Stimulated activated CD8-positive, alpha-beta memory T cell treated with anti-CD3 and anti-CD28 coated beads, Interleukin-15, amount 100 ng/mL, for 1 hour (primary cell): Measurements from ENCODE around the gene S100A13.
"Not testable (repeated sequence)": the region's sequence is repeated elsewhere in the genome, so short reads cannot be mapped to it uniquely, and the experiment has no call there.

ENCODE experiments used
- DNase-seq: peaks from one replicate; pipeline ENCODE4 v3.0.0-alpha.2; 2020; ENCODE audit warnings: low read depth

The S100A13 gene

DNA sequence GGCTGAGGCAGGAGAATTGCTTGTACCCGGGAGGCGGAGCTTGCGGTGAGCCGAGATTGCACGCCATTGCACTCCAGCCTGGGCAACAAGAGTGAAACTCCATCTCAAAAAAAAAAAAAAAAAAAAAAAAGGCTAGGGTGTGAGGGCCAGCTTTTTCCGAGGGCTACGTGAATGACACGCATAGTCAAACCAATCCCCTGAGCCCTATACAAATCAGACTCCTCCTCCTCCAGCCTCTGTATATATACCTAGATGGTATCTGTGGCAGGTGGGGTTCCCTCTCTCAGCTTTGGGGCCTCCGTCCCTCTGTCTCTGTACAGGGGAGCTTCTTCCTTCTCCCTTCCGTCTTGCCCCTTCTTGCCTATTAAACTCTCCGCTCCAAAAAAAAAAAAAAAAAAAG is 21.1 kb downstream of the S100A13 start:
- DNase-seq, result no peak

DNA sequence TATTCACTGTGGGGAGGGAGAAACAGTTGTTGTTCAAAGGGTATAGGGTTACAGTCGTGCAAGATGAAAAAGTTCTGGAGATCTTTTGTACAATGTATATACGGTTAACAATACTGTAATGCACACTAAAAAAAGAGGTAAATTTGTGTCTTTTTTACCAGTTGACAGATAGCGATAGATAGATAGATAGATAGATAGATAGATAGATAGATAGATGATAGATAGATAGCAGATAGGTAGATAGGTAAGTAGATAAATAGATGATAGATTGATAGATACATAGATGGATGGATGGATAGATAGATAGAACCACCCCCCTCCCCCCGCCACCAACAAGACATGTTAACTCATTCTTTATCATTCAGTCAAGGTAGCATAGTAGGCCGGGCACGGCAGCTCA is 24.6 kb downstream of the S100A13 start:
- no peak for DNase-seq

- no peak for DNase-seq
Measured at GRCh38 chr1:153599847-153600246, 27.5 kb downstream of the S100A13 start.

DNA sequence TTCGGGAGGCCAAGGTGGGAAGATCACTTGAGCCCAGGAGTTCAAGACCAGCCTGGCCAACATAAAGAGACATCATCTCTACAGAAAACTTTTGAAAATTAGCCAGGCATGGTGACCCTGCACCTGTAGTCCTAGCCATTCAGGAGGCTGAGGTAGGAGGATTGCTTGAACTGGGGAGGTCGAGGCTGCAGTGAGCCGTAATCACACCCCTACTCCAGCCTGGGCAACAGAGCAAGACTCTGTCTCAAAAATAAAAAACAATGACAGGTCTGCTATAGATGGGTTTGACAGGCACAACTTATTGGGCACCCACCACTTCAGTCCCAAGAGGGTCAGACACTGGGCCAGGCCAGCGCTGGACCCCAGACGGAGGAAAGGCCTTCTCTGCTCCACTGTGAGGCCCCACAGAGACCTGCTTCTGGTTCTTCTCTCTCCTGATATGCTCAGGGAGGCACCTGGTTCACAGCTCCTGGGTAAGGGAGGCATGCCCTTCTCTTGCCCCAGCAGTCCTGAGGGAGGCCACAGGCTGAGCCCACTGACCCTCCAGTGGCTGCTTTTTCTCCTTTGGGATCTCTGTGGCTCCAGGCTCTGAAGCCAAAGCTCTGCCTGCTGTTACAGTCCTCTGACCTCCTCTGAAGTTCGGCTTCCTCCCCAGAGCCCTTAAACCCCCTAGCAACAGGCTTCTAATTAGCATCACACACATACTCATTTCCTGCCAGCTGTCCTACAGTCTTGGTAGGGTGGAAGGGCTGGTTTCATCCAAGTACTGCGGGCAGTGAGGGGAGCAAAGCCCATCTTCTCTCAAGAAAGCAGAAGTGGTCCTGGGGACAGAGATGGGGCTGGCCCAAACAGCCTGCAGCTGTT is 28.8 kb downstream of the S100A13 start:
- no peak for DNase-seq

DNA sequence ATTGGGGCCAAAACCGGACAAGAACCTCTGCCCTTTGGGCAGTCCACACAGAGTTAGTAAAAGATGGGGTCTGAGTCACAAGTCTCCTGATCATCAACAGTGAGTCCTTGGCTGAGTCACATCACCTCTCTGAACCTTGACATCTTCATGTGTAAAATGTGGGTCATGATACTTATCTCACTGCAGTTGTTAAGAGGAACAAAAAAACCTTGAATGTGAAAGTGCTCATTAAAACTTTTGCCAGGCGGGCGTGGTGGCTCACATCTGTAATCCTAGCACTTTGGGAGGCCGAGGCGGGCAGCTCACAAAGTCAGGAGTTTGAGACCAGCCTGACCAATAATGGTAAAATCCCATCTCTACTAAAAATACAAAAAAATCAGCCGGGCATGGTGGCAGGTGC is 30.1 kb downstream of the S100A13 start:
- no peak for DNase-seq

DNA sequence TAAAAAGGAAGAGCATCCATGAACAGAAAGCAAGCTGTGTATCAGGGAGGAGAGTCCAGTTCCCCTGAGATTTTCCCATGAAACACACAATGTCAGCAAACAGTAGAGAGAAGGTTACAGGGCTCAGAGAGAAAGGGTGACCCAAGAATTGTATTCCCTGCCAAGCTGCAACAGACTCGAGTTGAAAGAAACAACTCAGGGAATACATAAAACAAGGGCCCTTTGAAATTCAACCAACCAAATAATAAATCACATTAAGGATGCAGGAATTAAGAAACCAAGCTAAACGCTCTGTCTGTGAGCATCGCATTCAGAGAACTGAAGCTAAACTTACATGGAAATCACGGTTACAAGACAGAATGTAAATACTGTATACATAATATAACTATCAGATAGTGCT is 34.6 kb downstream of the S100A13 start:
- no peak for DNase-seq

GRCh38 chr1:153588482-153588881 is 38.8 kb downstream of the S100A13 start:
- DNase-seq, result no peak

DNA sequence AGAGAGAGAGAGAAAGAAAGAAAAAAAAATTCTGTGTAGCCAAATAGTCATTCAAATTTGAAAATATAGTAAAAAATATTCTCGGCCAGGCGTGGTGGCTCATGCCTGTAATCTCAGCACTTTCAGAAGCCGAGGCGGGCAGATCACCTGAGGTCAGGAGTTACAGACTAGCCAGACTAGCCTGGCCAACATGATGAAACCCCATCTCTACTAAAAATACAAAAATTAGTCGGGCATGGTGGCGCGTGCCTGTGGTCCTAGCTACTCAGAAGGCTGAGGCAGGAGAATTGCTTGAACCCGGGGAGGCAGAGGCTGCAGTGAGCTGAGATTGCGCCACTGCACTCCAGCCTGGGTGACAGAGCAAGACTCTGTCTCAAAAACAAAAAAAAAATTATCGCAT is 39.3 kb downstream of the S100A13 start:
- DNase-seq, result not testable (repeated sequence)

- DNase-seq, result no peak
Measured at GRCh38 chr1:153587314-153587713, 40.0 kb downstream of the S100A13 start.

DNA sequence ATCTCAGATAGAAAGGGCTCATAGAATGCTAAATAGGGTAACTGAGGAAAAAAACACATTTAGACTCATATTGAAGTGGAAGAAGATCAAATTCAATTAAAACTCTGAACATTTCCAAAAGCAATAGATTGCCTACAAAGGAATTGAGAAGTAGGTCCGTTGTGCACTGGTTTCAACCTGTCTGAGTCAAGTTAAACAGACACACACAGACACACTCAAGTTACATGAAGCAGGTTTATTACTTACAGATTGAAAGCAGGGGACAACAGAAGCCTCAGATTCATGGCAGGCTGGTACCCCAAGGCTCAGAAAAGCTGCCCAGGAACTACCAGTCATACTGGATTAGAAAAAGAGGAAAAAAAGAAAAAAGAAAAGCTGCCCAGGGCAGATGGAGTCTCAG is 41.0 kb downstream of the S100A13 start:
- DNase-seq, result no peak

DNA sequence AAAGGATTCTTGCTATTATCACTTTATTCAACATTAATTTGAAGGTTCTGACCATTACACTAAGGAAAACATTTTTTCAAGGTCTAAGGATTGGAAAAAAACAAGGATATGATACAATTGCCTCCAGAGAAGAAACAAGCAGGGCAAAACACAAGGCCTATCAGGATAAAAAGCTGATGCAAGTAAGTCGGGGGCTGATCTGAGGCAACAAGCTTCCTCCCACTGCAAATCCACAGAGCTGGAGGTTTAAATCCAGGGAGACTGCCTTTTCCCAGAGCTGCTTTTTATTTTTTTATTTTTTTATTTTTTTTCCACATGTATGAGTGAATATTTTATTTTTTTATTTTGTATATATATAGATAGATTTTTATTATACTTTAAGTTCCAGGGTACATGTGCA is 42.3 kb downstream of the S100A13 start:
- no peak for DNase-seq

GRCh38 chr1:153583976-153584375 is 43.3 kb downstream of the S100A13 start:
- DNase-seq, result no peak

- not testable (repeated sequence) for DNase-seq
Measured at GRCh38 chr1:153583514-153583913, 43.8 kb downstream of the S100A13 start.

GRCh38 chr1:153582836-153583235 is 44.5 kb downstream of the S100A13 start:
- not testable (repeated sequence) for DNase-seq

DNA sequence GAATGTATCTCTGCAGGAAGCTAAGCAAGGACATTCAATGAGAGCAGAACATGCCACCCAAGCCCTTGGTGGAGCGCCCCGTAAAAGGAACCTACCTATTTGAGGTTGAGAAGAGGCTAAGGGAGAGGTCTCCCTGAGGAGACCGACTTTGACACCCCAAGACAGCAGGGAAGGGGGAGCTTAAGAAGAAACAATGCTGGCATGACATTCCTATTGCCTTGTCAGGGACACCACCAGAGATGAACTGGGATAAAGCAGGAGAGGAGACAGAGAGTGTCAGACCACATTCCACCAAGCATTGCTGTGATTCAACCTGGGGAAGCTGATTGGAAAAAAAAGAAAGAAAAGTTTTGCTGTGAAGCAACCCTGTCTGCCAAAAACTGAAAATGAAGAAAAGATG is 48.4 kb downstream of the S100A13 start:
- no peak for DNase-seq

- no peak for DNase-seq
Measured at GRCh38 chr1:153578490-153578889, 48.8 kb downstream of the S100A13 start.

DNA sequence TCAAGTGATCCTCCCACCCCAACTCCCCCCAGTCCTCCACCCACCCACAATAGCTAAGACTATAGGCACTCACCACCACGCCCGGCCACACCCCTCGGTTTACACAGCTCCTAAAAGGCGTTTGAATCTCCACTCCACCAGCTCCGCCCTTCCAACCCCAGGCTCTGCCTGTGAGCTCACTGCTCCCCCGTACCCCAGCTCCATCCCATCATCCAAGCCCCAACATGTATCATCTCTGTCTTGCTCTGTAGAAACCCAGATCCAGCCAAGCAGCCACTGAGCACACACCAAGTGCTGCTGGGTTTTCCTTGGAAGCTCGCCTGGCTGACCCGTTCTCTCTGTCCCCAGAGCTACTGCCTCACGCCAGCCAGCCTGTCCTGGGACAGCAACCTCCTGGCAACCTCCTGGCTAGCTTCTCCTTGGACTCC is 49.7 kb downstream of the S100A13 start:
- no peak for DNase-seq

GRCh38 chr1:153577138-153577537 is 50.2 kb downstream of the S100A13 start:
- DNase-seq, result no peak

GRCh38 chr1:153575497-153575896 is 51.8 kb downstream of the S100A13 start:
- not testable (repeated sequence) for DNase-seq

DNA sequence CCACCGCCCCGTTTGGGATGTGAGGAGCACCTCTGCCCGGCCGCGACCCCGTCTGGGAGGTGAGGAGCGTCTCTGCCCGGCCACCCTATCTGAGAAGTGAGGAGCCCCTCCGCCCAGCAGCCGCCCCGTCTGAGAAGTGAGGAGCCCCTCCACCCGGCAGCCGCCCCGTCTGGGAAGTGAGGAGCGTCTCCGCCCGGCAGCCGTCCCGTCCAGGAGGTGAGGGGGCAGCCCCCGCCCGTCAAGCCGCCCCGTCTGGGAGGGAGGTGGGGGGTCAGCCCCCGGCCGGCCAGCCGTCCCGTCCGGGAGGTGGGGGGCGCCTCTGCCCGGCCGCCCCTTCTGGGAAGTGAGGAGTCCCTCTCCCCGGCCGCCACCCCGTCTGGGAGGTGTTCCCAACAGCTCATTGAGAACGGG is 52.2 kb downstream of the S100A13 start:
- not testable (repeated sequence) for DNase-seq

DNA sequence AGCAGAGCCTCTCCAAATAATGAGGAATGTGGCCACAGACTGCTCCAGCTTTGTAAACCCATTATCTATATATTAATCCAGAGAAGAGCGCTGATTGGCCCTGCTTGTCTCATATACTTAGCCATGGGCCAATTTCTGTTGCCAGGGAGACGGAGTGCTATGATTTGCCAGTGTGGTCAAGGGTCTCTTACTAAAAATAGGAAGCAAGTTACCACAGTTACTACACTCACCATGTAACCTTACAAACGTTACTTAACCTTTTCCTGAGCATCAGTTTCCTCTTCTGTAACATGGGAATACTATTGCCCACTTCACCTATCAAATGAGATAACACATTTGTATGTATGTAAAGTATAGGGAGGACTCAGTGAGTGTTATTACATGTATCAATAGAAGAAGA is 54.0 kb downstream of the S100A13 start:
- DNase-seq, result no peak

DNA sequence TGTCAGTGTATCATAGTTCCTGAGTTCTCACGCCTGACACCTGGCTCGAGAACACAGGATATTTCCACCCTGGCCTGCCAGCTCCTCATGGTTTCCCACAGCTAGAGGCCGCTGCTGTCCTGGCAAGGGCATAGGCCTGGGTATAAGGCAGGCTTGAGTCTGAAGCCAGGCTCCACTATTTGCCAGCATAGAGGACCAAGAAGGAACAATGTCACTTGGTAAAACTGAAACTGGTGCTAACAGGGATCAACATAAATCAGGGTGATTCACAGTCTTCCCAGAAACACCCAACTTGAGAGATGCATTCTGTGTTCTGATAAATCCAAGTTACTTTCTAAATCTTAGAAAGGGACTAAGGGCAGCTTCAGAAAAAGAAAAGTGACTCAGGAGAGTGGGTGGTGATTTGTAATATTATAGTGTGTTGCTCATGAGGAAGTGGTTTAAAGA is 54.7 kb downstream of the S100A13 start:
- DNase-seq, result no peak

DNA sequence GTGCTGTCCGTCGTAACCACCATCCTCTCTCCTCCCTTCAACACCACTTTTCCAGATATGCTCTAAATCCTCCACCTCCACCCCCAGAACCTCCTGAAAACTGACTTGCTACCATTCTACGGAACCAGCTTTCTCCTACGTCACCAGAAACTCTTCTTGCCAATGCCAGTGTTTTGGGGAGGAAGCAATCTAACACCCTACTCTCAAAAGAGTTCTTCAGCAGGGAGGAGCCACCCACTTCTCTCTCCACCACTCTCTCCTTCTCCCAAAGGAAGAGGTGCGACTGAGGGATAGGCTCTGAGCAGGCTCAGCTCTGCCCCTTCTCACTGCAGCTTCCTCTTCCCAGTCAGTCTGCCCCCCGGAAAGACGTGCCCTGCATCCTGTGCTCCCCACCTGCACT is 55.6 kb downstream of the S100A13 start:
- DNase-seq, result no peak

DNA sequence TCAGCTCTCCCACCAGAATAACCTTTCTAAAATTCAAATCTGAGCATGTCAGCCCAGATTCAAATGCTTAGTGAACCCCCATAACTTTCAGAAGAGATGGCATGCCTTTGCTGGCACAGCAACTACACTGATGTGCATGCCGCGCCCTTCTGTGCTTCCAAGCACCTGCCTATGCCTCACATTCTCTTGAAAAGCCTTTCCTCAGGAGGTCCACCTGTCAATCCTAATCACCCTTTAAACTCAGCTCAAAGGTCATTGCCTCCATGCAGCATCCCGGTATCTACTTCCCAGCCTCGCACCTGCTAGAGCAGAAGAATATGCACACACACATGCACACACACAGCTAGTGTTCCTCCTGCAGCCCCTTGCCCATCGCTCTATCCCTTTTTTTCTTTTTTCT is 56.4 kb downstream of the S100A13 start:
- no peak for DNase-seq
